ENCODE data around the gene FOXK2.

The FOXK2 gene

DNA sequence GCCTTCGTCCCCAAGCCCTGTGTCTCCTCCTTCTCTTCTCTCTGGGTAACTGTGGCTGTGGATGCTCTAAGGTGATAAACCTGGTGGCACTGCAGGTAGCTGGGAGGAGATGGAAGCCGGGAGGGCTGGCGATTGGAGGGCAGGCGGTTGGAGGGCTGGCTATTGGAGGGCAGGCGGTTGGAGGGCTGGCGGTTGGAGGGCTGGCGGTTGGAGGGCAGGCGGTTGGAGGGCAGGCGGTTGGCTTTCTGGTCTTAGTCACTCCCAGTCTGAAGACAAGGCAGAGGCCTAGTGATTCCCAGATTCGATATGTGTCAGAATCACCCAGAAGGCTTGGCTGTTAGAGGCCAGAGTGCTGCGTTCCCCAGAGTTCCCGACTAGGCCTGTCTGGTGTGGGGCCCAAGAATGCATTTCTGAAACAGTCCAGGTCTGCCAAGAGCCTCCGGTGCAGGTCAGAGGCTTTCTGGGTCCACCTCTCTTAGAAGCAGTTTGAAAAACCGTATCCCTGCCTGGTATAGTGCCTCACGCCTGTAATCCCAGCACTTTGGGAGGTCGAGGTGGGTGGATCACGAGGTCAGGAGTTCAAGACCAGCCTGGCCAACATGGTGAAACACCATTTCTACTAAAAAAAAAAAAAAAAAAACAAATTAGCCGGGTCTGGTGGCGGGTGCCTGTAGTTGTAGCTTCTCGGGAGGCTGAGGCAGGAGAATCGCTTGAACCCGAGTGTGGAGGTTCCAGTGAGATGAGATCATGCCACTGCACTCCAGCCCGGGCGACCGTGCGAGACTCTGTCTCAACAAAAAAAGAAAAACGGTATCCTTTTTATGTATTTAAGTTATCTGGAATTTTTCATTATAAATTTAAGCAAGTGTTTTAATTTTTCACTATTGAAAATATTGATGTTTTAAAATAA lies 69.0 kb downstream of the FOXK2 start:
- FAIRE-seq (no peak), DNase-seq (ENCODE audit: low spot score) (no peak)

DNA sequence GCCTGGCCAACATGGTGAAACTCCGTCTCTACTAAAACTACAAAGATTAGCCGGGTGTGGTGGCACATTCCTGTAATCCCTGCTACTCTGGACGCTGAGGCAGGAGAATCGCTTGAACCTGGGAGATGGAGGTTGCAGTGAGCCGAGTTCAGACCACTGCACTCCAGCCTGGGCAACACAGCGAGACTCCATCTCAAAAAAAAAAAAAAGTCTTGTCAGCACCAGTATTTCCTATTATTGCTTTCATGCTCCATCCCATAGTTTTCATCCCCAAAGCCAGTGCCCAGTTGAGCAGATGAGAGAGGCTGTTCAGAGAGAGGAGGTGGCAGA lies 70.3 kb downstream of the FOXK2 start:
- FAIRE-seq (no peak), DNase-seq (ENCODE audit: low spot score) (no peak)

DNA sequence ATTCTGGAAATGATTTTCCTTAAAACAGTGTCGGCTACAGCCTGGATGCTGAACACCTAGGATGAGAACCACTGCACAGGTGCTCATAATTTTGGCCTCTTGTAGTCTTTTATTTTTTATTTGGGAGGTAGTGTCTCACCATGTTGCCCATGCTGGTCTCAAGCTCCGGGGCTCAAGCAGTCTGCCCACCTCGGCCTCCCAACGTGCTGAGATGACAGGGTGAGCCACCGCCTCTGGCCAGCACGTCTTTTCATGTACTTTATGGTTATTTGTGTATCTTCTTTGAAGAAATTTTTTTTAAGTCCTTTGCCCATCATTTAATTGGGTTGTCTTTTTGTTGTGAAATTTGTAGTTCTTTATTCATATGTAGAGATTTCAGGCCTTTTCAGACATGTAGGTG lies 70.7 kb downstream of the FOXK2 start:
- DNase-seq (ENCODE audit: low spot score) (no peak), FAIRE-seq (no peak)

DNA sequence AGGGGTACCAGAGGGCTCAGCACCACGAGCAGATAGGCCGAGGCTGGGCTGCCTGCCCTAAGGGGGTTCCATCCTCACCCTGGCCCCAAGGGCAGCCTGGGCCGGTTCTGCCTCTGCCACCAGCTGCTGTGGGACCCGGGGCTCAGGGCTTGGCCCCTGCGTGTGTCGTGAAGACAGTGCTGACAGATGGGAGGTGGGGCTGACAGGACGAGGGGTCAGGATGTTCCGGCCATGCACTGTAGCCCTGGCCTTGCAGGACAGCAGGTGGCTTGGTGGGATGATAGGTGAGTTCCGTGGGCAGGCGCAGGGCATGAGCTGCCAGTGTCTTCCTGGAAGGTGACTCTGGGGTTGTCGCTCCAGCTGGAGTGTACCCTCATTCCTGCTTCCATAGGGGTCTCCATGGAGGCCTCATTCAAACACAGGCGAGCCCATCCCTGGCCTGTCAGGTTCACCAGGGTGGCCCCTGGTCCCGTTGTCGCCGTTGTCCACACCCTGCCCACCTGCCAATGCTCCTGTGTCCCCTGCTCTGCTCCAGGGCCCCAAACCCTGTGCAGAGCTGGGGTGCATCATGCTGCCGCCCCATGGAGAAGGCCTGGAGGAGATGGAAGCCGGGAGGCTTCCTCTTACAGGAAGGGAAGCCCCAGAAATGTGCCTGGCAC lies 71.5 kb downstream of the FOXK2 start:
- peak; percentile 5 for FAIRE-seq

DNA sequence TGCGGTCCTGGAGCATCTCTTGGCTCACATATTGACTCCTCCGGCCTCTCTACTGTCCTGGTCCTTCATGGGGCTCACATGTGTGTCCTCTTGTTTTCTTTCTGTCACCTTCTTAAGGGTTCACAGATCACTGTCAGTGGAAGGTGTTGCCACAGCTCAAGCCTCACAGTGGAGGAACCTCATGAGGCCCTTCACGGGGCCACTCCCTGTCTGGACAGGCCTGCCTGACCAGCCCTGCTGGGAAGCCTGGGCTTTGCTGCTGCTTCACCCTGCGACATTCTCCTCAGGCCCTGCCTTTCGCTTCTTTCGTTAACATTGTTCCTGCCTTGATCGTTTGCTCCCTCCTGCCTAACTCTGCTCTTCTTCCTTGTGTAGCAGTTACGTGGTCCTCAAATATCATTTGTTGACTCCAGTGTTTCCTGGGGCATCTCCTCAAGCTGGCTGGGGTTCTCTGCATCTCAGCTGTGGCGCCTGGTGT lies 72.8 kb downstream of the FOXK2 start:
- no peak for DNase-seq (ENCODE audit: low spot score)
- peak; percentile 13 for FAIRE-seq

More for the DNA sequence above, 71.5 kb downstream of the FOXK2 start:
- DNase-seq (ENCODE audit: low spot score): no peak

DNA sequence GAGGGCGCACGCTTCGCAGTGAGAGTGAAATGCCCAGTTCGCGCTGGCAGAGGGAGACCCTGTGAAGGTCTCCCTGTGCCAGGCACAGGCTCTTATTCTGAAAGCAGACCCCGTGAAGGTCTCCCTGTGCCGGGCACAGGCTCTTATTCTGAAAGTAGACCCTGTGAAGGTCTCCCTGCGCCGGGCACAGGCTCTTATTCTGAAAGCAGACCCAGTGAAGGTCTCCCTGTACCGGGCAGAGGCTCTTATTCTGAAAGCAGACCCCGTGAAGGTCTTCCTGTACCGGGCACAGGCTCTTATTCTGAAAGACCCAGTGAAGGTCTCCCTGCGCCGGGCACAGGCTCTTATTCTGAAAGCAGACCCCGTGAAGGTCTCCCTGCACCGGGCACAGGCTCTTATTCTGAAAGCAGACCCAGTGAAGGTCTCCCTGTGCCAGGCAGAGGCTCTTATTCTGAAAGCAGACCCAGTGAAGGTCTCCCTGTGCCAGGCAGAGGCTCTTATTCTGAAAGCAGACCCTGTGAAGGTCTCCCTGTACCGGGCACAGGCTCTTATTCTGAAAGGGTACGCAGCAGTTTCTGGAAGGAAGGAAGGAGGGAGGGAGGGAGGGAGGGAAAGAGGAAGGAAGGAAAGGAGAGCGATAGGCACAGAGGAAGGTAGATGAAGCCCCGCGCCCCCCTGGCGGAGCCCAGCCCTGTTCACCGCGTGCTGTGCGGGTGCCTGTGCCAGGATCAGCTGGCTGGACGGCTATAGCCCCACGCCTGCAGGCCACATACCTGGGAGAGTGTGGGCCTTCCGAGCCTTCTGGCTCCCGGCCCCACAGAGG lies 73.4 kb downstream of the FOXK2 start:
- FAIRE-seq (no peak), DNase-seq (ENCODE audit: low spot score) (peak; percentile 62)

DNA sequence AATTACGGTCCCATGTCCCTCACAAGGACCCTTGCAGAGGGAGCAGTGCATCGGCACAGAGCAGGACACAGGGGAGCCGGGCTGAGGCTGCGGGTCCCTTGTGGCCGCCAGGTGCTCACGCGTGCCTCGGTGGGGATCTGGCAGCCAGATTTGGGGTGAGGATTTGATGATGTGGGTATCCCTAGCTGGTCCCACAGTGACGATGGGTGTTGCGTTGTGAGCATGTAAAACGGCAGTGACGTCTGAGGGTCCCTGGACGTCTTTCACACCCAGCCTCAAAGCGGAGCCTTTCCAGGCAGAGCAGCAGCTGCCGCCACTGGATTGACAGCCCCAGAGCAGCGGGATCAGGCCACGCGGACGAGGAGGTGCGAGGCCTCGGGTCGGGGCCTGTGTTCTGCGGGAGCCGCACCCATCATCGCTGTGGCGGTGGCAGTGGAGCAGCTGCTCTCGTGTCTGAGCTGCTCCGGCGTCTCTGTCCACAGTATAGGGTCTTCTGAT lies 74.1 kb downstream of the FOXK2 start:
- no peak for FAIRE-seq

DNA sequence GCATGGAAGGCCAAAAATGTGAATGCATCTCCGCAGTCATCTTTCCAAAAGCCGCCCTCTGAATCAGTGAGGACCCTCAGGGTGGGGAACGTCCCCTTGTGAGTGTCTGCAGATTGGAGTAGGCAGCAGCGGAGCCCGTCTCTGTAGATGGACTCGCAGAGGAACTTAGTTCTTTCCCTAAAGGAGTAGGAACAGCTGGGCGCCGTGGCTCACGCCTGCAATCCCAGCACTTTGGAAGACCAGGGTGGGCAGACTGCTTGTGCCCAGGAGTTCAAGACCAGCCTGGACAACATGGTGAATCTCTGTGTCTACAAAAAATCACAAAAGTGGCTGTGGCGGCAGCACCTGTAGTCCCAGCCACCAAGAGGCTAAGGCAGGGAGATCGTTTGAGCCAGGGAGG lies 75.0 kb downstream of the FOXK2 start:
- no peak for DNase-seq (ENCODE audit: low spot score)

More for the DNA sequence above, 74.1 kb downstream of the FOXK2 start:
- no peak for DNase-seq (ENCODE audit: low spot score)

DNA sequence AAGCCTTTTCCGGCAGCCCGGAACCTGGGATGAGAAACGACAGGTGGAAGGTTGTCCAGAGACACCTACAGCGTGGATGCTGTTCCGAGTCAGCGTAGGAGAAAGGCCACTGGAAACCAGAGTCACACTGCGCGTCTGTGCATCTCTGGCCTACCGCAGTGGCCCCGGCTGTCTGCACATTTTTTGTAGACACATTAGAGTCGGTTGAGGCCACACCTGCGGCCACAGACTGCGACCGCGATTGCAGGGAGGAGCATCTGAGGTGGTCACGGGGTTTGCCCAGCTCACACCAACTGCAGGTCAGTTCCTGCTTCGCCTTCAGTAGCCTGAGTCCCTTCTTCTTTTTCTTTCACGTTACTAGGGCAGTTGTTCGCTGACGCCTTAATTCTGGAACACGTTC lies 76.4 kb downstream of the FOXK2 start:
- DNase-seq (ENCODE audit: low spot score) (no peak), FAIRE-seq (no peak)

More for the DNA sequence above, 75.0 kb downstream of the FOXK2 start:
- FAIRE-seq: no peak

DNA sequence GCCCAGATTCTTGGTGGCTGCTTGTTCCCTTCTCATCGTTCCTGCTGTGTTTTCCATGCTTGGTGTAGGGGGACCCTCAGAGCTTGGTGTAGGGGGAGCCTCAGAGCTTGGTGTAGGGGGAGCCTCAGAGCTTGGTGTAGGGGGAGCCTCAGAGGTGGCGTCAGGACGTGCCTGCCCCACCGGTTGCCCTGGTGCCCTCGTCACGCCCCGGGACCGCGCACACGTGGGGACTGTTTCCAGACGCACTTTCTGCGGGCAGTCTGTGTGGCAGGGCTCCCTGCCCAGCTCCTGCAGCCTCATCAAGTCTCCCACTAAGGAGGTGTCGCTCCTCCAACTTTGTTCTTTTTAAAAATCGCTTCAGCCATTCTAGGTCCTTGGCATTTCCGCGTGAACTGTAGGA lies 76.8 kb downstream of the FOXK2 start:
- DNase-seq (ENCODE audit: low spot score): no peak
- FAIRE-seq: no peak

DNA sequence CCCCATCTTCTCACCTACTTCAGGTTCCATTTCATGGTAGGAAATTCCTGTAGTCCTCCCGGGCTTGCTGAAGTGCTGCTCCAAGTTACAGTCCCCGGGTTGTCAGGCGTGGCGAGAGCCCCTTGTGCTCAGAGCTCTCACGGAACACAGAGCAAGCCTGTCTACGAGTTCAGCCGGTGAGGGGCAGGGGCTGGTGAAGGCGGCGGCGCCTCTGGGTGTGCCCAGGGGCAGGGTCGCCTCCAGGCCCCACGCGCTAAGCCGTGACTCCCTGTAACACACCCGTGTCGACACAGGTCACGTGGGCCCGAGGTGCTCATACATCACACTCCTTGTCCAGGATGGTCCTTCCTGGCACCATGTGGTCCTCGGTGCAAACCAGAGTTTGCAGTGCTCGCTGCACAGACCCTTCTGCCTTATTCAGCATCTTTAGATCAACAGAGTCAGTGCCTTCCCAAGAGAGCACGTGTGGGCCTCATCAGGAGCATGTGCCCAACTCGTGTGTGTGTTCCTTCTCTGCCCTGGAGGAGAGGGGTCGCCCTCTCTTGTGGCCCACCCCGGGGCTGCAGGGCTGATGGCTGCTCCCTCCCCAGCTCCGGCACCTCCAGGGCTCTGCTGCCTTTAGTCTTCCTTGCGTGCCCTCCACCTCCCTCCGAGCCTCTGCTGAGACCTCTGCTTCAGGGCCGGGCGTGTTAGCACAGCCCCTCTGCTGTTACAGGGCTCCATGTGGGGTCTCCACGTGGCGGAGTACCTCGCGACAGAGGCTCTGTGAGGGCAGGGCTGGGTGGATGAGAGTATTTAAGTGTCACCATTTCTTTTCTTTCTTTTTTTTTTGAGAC lies 77.5 kb downstream of the FOXK2 start:
- FAIRE-seq: peak; percentile 67
- DNase-seq (ENCODE audit: low spot score): no peak

DNA sequence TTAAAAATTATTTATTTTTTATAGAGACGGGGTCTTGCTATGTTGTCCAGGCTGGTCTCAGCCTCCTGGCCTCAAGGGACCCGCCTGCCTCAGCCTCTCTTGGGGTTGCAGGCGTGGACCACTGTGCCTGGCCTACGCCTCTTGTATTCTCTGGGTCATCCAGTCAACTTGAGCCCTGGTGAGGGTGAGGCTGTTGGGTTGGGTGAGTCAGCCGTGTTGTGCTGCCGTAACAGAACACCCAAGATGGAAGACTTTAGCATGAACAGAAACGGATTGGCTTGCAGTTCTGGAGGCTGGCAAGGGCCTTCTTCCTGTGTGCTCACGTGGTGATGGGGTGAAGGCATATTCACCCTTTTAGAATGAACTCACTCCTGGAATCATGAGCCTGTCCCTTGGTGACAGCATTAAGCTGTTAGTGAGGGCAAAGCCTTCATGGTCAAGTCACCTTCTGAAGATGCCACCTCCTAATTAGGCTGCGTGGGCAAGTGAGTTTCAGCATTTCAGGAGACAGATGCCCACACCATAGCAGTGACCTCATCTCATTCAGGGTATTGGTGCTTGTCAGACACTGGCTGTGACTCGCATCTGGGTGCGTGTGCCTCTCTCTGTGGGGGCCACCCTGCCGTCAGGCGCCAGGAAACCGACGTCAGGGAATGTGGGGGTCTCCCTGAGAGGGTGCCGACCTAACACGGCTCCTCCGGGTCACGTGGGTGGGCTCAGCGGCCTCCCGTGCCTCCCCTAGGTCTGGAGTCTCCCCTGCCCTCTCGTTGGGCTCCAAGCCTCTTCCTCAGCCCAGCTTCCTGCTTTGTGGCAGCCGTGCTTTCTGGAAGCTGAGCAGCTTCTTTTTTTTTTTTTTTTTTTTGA lies 79.0 kb downstream of the FOXK2 start:
- FAIRE-seq (peak; percentile 76), DNase-seq (ENCODE audit: low spot score) (no peak)

DNA sequence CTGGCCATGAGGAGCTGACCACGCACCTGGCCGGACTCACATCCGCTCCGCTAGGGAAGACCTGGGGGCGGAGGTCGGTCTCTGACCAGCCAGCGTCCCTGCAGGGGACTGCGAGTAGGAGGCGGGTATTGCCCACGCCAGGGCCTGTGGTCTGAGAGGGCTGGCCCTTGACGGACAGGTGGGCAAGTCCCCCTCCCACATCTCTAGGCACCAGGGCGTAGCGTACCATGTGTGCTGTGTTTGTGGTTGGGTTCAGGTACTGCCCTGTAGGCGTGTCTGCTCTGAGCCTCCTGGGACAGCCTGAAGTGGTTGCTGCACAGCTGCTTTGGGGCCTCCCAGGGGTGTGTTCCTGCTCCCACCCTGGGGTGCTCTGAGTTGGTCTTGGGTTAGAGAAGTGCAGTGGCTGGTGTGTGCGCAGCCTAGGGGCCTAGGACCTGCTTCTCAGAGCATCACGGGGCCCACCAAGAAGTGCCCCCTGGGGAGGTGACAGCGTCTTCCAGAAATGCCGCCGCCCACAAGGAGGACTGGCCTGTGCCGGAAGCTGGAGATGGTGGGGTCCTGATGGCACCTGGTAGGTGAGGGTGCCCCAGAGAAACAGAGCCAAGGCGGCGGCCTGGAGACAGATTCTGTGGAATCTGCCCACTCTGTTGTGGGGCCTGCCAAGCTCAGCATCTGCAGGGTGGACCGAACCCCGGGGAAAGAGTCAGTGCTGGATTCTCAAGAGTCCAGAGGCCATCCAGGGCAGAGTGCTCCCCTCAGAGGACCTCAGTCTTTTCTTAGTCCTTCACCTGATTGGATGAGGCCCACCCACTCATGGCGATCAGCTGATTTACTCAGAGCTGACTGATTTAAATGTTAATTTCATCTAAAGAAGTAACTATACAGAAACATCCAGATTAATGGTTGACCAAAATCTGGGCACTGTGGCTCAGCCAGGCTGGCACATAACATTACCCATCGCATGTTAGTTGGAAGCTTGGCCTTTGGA lies 80.4 kb downstream of the FOXK2 start:
- no peak for DNase-seq (ENCODE audit: low spot score)
- FAIRE-seq: no peak

DNA sequence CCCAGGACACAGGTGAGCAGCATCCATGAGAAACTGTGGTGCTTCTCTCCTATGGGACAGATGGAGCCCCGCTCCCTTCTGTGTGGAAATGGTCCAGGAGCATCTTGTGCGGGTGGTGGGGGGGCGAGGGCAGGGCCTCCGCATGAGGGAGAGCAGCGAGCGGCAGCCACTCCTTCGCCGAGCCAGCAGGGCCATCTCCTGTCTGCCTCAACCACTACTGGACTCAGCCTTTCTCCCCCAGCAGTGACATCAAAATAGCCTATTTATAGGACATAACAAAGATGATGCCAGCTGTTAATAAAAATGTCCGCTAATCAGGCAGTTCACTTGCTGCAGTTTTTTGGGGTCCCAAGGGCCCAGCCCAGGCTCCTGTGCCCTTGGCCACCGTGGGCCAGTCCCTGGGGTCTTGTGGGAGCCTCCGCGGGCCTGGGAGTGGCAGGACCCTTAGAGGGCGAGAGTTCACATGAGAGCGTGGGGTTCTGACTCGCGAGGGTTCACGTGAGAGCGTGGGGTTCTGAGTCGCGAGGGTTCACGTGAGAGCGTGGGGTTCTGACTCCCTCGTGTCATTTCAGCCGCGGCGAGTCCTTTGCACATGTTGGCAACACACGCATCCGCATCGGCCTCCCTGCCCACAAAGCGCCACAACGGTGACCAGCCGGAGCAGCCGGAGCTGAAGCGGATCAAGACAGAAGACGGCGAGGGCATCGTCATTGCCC lies 81.4 kb downstream of the FOXK2 start:
- no peak for FAIRE-seq
- DNase-seq (ENCODE audit: low spot score): no peak

DNA sequence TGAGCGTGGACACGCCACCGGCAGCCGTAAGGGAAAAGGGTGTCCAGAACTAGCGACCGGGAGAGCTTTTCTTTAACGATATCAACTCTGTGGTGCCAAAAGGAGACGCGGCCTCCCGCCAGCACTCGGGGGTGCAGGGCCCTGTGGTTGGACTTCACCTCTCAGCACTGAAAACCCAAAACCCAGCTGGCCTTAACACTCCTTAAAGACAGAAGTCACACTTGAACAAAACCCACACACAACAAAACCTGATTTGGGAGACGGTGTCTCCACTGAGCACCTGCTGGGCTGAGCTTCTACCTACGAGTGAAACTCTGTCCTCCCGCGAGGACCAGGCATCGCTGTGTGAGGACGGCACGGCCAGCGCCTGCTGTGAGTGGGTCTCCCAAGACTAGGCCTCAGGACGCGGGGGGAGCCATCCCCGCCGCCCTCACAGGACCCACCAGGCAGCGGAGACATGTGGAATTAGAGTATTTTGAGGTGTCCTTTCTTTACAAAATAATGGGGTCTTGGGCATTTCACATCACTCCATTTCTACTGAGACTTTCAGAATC lies 82.0 kb downstream of the FOXK2 start:
- no peak for DNase-seq (ENCODE audit: low spot score)
- no peak for FAIRE-seq

DNA sequence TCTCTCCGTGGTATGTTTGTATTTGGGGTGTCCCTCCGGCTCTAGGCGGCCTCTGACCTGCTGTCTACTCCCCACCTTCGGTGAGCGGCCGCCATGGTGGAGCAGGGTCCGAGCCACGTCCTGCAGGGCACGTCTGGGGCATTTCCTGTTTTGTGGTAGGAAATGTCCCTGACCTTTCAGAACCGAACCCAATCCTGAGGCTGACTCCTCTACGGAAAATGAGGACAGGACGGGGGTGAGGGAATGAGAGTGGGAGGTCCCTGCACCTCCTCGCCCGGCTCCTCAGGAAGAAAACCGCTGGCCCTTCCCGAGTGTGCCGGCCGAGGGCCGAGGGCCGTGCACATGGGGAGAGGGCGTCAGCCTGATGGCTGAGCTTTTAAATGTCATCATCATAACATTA lies 83.0 kb downstream of the FOXK2 start:
- no peak for DNase-seq (ENCODE audit: low spot score)
- no peak for FAIRE-seq

DNA sequence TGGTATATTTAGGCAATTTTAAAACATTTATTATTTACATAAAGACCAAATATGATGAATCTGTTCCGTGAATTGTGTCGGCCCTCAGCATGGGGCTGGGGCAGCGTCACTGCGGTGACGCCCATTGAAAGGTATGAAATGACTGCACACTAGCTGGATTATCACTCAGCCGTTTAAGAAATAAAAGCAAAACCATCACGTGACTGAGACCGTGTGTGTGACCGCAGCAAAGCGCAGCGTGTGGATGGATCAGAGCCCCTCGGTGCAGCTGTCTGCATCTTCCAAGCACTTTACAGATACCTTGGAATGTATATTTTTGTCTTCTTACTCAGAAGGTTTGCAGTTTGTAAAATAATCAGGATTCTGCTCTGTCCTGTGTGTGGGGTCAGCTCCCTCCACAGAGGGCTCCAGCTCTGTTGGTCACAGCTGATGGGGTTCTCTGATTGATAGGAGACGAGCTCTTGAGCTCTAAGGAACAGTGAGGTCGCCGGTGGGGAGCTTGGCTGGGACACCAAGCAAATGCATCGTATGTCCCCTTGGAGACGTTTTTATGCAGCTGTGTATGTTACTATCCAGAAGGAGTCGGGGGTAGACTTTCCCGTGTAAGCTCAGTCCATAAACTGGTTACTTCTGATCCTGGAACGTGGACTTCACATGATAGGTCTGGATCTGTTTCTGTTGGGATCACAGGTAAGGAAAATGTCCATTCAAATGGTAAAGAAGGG lies 83.6 kb downstream of the FOXK2 start:
- DNase-seq (ENCODE audit: low spot score) (no peak), FAIRE-seq (no peak)
